Measurements from ENCODE around the gene GPR33.

DNA sequence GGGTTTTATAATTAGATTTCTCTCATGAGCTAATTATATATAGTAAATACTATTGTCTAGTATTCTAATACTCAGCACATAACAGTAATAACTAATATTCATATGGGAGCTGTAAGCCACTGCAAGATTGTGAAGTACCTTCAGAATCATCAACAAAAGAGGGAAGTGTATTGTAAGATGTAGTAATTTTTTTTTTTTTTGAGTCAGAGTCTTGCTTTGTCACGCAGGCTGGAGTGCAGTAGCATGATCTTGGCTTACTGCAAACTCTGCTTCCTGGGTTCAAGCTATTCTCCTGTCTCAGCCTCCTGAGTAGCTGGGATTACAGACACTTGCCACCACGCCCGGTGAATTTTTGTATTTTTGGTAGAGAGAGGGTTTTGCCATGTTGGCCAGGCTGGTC lies 3.1 kb downstream of the GPR33 start:
- TF ChIP-seq, protein P1, sequence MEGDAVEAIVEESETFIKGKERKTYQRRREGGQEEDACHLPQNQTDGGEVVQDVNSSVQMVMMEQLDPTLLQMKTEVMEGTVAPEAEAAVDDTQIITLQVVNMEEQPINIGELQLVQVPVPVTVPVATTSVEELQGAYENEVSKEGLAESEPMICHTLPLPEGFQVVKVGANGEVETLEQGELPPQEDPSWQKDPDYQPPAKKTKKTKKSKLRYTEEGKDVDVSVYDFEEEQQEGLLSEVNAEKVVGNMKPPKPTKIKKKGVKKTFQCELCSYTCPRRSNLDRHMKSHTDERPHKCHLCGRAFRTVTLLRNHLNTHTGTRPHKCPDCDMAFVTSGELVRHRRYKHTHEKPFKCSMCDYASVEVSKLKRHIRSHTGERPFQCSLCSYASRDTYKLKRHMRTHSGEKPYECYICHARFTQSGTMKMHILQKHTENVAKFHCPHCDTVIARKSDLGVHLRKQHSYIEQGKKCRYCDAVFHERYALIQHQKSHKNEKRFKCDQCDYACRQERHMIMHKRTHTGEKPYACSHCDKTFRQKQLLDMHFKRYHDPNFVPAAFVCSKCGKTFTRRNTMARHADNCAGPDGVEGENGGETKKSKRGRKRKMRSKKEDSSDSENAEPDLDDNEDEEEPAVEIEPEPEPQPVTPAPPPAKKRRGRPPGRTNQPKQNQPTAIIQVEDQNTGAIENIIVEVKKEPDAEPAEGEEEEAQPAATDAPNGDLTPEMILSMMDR (conservative IDR thresholded peaks at IDR 0.05 in 1 of 2, IDR thresholded peaks at IDR 0.05 in 1 of 2; ENCODE audit: extremely low read depth in 1 of 2, insufficient read depth in 1 of 2, low read depth in 1 of 2, low read length in 2 of 2) = no peak
- no peak for TF ChIP-seq EZH2 (IDR thresholded peaks at IDR 0.05; ENCODE audit: borderline replicate concordance, low read length)
